Measurements from ENCODE around the gene HRH2. TPM values are rescaled to one million over a fixed set of nuclear protein-coding genes. Genes with fewer than 3 reads are reported as not detected.

Gene HRH2
- total and polyA plus RNA-seq, 4 experiments from 2014 or later, result 0.63 to 5.2 (median 4.1) TPM

- ChIA-PET CTCF (ENCODE audit: partially characterized antibody) (interaction anchor here (0.8 to 2.1 kb wide), 4 partner anchors 43 to 190 kb away, joined by 3 to 15 read pairs (median 3); no protein-coding TSS in a partner anchor), POLR2A (ENCODE audit: partially characterized antibody) (interaction anchor here (1.7 kb wide), 1 partner anchor 9 kb away, joined by 6 read pairs; no protein-coding TSS in a partner anchor)
- H3K36me3 ChIP-seq (ENCODE audit: insufficient read depth, low read length), result no peaks in the 10 kb centered on the region
- peaks cover 91% of the 10 kb centered on the region for H3K4me1 ChIP-seq (ENCODE audit: insufficient read depth, low read length)
- intact Hi-C loops (cut with micrococcal nuclease), result no loop called here
- Mint-ChIP-seq H3K4me1 (peaks cover 72 to 94% (median 84%) of the 10 kb centered on the region in 4 donors), H3K36me3 (peaks cover 3 to 6% of the 10 kb centered on the region in 2 donors), H3K9me3 (peaks cover 0 to 15% (median 10%) of the 10 kb centered on the region in 8 donors), H3K4me3 (peak overlapping the region in 5 of 8 donors; percentile 29 to 87 (median 77)), H3K27ac (peak overlapping the region in 4 of 7 donors; percentile 21 to 86 (median 86)), H3K27me3 (no peaks in the 10 kb centered on the region)
- no peak overlapping the region for H3K4me3 ChIP-seq (ENCODE audit: low read length in 2 of 2)
- no peaks in the 10 kb centered on the region for H3K27me3 ChIP-seq (ENCODE audit: insufficient read depth, low read length)
- peaks cover 7 to 8% of the 10 kb centered on the region in 2 donors for H3K9me3 ChIP-seq (ENCODE audit: control insufficient read depth in 1 of 2, low read length in 2 of 2)
- DNase-seq, result no peak
- no peak overlapping the region for H3K27ac ChIP-seq (ENCODE audit: low read depth, low read length)
Observed at GRCh38 chr5:175654339-175654738, 3.5 kb upstream of the HRH2 start.

GRCh38 chr5:175654807-175655206, 3.1 kb upstream of the HRH2 start:
- no peak for DNase-seq
- H3K9me3 ChIP-seq (ENCODE audit: control insufficient read depth in 1 of 2, low read length in 2 of 2), result peaks cover 2 to 4% of the 10 kb centered on the region in 2 donors
- Mint-ChIP-seq H3K4me3 (peak overlapping the region in 3 of 8 donors; percentile 17 to 77 (median 66)), H3K27ac (peak overlapping the region in 4 of 7 donors; percentile 21 to 86 (median 56)), H3K27me3 (no peaks in the 10 kb centered on the region), H3K4me1 (peaks cover 75 to 96% (median 87%) of the 10 kb centered on the region in 4 donors), H3K36me3 (peaks cover 3 to 6% of the 10 kb centered on the region in 2 donors), H3K9me3 (peaks cover 0 to 13% (median 9%) of the 10 kb centered on the region in 8 donors)
- no peaks in the 10 kb centered on the region for H3K36me3 ChIP-seq (ENCODE audit: insufficient read depth, low read length)
- H3K27me3 ChIP-seq (ENCODE audit: insufficient read depth, low read length), result no peaks in the 10 kb centered on the region
- H3K4me3 ChIP-seq (ENCODE audit: low read length in 2 of 2), result no peak overlapping the region
- peaks cover 94% of the 10 kb centered on the region for H3K4me1 ChIP-seq (ENCODE audit: insufficient read depth, low read length)
- ChIA-PET POLR2A (ENCODE audit: partially characterized antibody) (no interaction called here), CTCF (ENCODE audit: partially characterized antibody) (interaction anchor here (0.8 to 2.1 kb wide), 2 partner anchors 43 to 121 kb away, joined by 3 to 15 read pairs; no protein-coding TSS in a partner anchor)
- intact Hi-C loops (cut with micrococcal nuclease), result no loop called here
- H3K27ac ChIP-seq (ENCODE audit: low read depth, low read length), result no peak overlapping the region

GRCh38 chr5:175655411-175655810, 2.5 kb upstream of the HRH2 start:
- H3K36me3 Mint-ChIP-seq, result peaks cover 6 to 10% of the 10 kb centered on the region in 2 donors
- H3K27ac ChIP-seq (ENCODE audit: low read depth, low read length), result no peak overlapping the region
- H3K9me3 Mint-ChIP-seq, result peaks cover 0 to 9% (median 5%) of the 10 kb centered on the region in 8 donors
- intact Hi-C loops (cut with micrococcal nuclease), result no loop called here
- H3K4me3 ChIP-seq (ENCODE audit: low read length in 2 of 2), result no peak overlapping the region
- H3K9me3 ChIP-seq (ENCODE audit: control insufficient read depth in 1 of 2, low read length in 2 of 2), result no peaks in the 10 kb centered on the region
- H3K4me1 Mint-ChIP-seq, result peaks cover 74 to 97% (median 88%) of the 10 kb centered on the region in 4 donors
- no peaks in the 10 kb centered on the region for H3K36me3 ChIP-seq (ENCODE audit: insufficient read depth, low read length)
- no peaks in the 10 kb centered on the region for H3K27me3 ChIP-seq (ENCODE audit: insufficient read depth, low read length)
- CTCF ChIA-PET (ENCODE audit: partially characterized antibody), result interaction anchor here (0.8 to 1.7 kb wide), 2 partner anchors 42 to 121 kb away, joined by 3 to 8 read pairs; no protein-coding TSS in a partner anchor
- peak overlapping the region in 5 of 7 donors; percentile 2 to 86 (median 32) for H3K27ac Mint-ChIP-seq
- DNase-seq, result no peak
- peaks cover 92% of the 10 kb centered on the region for H3K4me1 ChIP-seq (ENCODE audit: insufficient read depth, low read length)
- no peaks in the 10 kb centered on the region for H3K27me3 Mint-ChIP-seq
- POLR2A ChIA-PET (ENCODE audit: partially characterized antibody), result no interaction called here
- H3K4me3 Mint-ChIP-seq, result peak overlapping the region in 7 of 8 donors; percentile 3 to 77 (median 22)

DNA sequence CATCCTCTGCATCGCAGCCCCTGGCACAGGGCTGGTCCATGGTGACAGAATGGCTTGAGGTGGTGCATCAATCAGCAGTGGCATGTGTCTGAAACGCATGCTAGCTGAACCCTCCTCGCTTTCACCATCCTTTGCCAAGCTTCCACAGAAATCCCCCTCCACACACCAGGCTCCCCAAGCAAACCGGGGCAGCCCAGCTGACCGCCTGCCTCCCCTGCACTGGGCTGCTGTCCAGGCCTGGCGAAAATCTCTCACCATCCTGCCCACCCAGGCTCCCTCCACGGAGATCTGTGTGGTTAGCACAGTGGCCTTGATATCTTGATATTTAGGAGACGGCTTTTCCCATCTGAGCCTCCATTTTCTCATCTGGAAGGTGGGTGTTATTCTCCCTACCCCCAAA, 905 bp upstream of the HRH2 start:
- Histone ChIP-seq H3K36me3 (ENCODE audit: insufficient read depth, low read length) (no peaks in the 10 kb centered on the region), H3K27ac (ENCODE audit: low read depth, low read length) (no peak overlapping the region), H3K27me3 (ENCODE audit: insufficient read depth, low read length) (no peaks in the 10 kb centered on the region), H3K4me1 (ENCODE audit: insufficient read depth, low read length) (peaks cover 77% of the 10 kb centered on the region), H3K4me3 (ENCODE audit: low read length in 2 of 2) (no peak overlapping the region), H3K9me3 (ENCODE audit: control insufficient read depth in 1 of 2, low read length in 2 of 2) (no peaks in the 10 kb centered on the region)
- peaks cover 70 to 94% (median 81%) of the 10 kb centered on the region in 4 donors for H3K4me1 Mint-ChIP-seq
- intact Hi-C loops (cut with micrococcal nuclease), result no loop called here
- H3K36me3 Mint-ChIP-seq, result peaks cover 13 to 16% of the 10 kb centered on the region in 2 donors
- peak overlapping the region; percentile 89 to 97 (median 94) for H3K4me3 Mint-ChIP-seq
- CTCF ChIA-PET (ENCODE audit: partially characterized antibody), result interaction anchor here (1.0 kb wide), 1 partner anchor 122 kb away, joined by 8 read pairs; no protein-coding TSS in a partner anchor
- no peak for DNase-seq
- POLR2A ChIA-PET (ENCODE audit: partially characterized antibody), result interaction anchor here (1.8 kb wide), 1 partner anchor 123 kb away, joined by 3 read pairs; no protein-coding TSS in a partner anchor
- H3K27ac Mint-ChIP-seq, result peak overlapping the region in 6 of 7 donors; percentile 7 to 88 (median 72)
- no peaks in the 10 kb centered on the region for H3K27me3 Mint-ChIP-seq
- H3K9me3 Mint-ChIP-seq, result peaks cover 0 to 2% (median 0%) of the 10 kb centered on the region in 8 donors

GRCh38 chr5:175658299-175659145, 651 bp downstream of the HRH2 start:
- Histone ChIP-seq H3K9me3 (ENCODE audit: control insufficient read depth in 1 of 2, low read length in 2 of 2) (no peaks in the 10 kb centered on the region), H3K4me3 (ENCODE audit: low read length in 2 of 2) (peak overlapping the region; percentile 73 to 82), H3K4me1 (ENCODE audit: insufficient read depth, low read length) (peaks cover 74% of the 10 kb centered on the region), H3K36me3 (ENCODE audit: insufficient read depth, low read length) (no peaks in the 10 kb centered on the region), H3K27ac (ENCODE audit: low read depth, low read length) (peak overlapping the region; percentile 34), H3K27me3 (ENCODE audit: insufficient read depth, low read length) (no peaks in the 10 kb centered on the region)
- DNase-seq, result peak in 1 of 5 donors; percentile 26
- Mint-ChIP-seq H3K36me3 (peaks cover 13 to 20% of the 10 kb centered on the region in 2 donors), H3K4me1 (peaks cover 64 to 94% (median 79%) of the 10 kb centered on the region in 4 donors), H3K4me3 (peak overlapping the region; percentile 91 to 97 (median 96)), H3K9me3 (peaks cover 0 to 2% (median 0%) of the 10 kb centered on the region in 8 donors), H3K27ac (peak overlapping the region; percentile 49 to 92 (median 86)), H3K27me3 (no peaks in the 10 kb centered on the region)
- ChIA-PET POLR2A (ENCODE audit: partially characterized antibody) (interaction anchor here (0.6 to 1.2 kb wide), 4 partner anchors 124 to 180 kb away, joined by 3 to 5 read pairs (median 4); partner anchors contain the start of gene SFXN1), CTCF (ENCODE audit: partially characterized antibody) (interaction anchor here (0.8 to 3.0 kb wide), 5 partner anchors 10 to 194 kb away, joined by 3 to 17 read pairs (median 4); no protein-coding TSS in a partner anchor)
- intact Hi-C loops (cut with micrococcal nuclease), result loop anchor here (1.0 to 2.0 kb wide), 3 partner anchors 38 to 180 kb away; partner anchors contain the start of gene SFXN1

- Histone ChIP-seq H3K4me3 (ENCODE audit: low read length in 2 of 2) (no peak overlapping the region), H3K4me1 (ENCODE audit: insufficient read depth, low read length) (peaks cover 68% of the 10 kb centered on the region)
- POLR2A ChIA-PET (ENCODE audit: partially characterized antibody), result no interaction called here
Observed at GRCh38 chr5:175659546-175660253, 1.8 kb downstream of the HRH2 start.

More at GRCh38 chr5:175659546-175660253, 1.8 kb downstream of the HRH2 start:
- H3K27me3 ChIP-seq (ENCODE audit: insufficient read depth, low read length), result no peaks in the 10 kb centered on the region
- peaks cover 59 to 92% (median 75%) of the 10 kb centered on the region in 4 donors for H3K4me1 Mint-ChIP-seq
- H3K4me3 Mint-ChIP-seq, result peak overlapping the region; percentile 91 to 97 (median 96)
- H3K27ac Mint-ChIP-seq, result peak overlapping the region in 2 of 7 donors; percentile 52 to 67
- CTCF ChIA-PET (ENCODE audit: partially characterized antibody), result interaction anchor here (0.8 to 3.0 kb wide), 4 partner anchors 12 to 125 kb away, joined by 3 to 17 read pairs (median 4); no protein-coding TSS in a partner anchor
- H3K27me3 Mint-ChIP-seq, result no peaks in the 10 kb centered on the region
- no peak overlapping the region for H3K27ac ChIP-seq (ENCODE audit: low read depth, low read length)
- H3K36me3 Mint-ChIP-seq, result peaks cover 17 to 23% of the 10 kb centered on the region in 2 donors
- no peaks in the 10 kb centered on the region for H3K36me3 ChIP-seq (ENCODE audit: insufficient read depth, low read length)
- H3K9me3 ChIP-seq (ENCODE audit: control insufficient read depth in 1 of 2, low read length in 2 of 2), result no peaks in the 10 kb centered on the region
- intact Hi-C loops (cut with micrococcal nuclease), result loop anchor here (2.0 kb wide), 1 partner anchor 181 kb away; the partner anchor contains the start of gene SFXN1
- DNase-seq, result no peak
- peaks cover 0 to 2% (median 0%) of the 10 kb centered on the region in 8 donors for H3K9me3 Mint-ChIP-seq
